ENCODE measurements around the gene LCE1F.

LCE1F gene

DNA sequence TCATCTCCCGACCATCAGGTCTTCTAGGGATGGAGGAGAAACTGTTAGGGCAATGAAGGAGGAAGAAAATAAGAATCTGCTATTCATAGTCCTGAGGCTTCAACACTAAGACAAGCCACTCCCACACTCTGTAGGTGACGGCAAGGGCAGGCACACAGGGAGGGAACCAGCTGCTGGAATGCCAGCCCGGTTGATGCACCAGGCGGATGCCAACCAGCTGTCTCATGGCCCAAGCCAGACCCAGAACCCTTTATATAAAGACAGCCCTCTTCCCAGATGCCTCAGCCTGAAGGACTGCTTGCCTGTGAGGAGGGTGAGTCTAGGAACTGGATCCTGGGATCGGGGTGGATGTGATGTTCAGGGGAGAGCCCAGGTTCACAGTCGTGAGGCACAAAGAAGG lies 17.2 kb upstream of the LCE1F start, which contains the start of gene KPRP:
KPRP (plus strand) TSS at position 279 of the 400 bp plus-strand sequence. CDS start 1,564 bp downstream, outside the sequence.
- no peak for DNase-seq (ENCODE audit: extremely low read depth, low read depth)
- TF ChIP-seq, protein P1, sequence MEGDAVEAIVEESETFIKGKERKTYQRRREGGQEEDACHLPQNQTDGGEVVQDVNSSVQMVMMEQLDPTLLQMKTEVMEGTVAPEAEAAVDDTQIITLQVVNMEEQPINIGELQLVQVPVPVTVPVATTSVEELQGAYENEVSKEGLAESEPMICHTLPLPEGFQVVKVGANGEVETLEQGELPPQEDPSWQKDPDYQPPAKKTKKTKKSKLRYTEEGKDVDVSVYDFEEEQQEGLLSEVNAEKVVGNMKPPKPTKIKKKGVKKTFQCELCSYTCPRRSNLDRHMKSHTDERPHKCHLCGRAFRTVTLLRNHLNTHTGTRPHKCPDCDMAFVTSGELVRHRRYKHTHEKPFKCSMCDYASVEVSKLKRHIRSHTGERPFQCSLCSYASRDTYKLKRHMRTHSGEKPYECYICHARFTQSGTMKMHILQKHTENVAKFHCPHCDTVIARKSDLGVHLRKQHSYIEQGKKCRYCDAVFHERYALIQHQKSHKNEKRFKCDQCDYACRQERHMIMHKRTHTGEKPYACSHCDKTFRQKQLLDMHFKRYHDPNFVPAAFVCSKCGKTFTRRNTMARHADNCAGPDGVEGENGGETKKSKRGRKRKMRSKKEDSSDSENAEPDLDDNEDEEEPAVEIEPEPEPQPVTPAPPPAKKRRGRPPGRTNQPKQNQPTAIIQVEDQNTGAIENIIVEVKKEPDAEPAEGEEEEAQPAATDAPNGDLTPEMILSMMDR (IDR thresholded peaks at IDR 0.05; ENCODE audit: low read depth, low read length) = no peak

DNA sequence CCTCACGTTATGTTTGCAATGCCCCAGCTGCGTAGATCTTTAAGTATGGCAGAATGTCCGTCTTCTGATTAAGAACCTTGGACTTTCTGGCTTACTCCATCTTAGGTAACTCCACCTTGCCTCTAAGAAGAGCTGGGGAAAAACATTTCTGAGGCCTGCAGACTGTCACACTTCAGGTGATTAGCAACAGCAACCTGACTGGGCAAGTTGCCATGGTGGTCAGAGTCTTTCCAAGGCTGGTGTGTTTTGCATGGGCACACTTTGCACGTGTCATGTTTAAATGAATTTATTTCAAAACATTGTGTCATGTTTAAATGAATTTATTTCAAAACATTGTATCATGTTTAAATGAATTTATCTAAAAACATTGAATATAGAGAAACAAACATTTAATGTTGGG lies 16.3 kb upstream of the LCE1F start:
- TF ChIP-seq, protein P1 (IDR thresholded peaks at IDR 0.05; ENCODE audit: low read depth, low read length) = no peak
- DNase-seq (ENCODE audit: extremely low read depth, low read depth) = no peak

DNA sequence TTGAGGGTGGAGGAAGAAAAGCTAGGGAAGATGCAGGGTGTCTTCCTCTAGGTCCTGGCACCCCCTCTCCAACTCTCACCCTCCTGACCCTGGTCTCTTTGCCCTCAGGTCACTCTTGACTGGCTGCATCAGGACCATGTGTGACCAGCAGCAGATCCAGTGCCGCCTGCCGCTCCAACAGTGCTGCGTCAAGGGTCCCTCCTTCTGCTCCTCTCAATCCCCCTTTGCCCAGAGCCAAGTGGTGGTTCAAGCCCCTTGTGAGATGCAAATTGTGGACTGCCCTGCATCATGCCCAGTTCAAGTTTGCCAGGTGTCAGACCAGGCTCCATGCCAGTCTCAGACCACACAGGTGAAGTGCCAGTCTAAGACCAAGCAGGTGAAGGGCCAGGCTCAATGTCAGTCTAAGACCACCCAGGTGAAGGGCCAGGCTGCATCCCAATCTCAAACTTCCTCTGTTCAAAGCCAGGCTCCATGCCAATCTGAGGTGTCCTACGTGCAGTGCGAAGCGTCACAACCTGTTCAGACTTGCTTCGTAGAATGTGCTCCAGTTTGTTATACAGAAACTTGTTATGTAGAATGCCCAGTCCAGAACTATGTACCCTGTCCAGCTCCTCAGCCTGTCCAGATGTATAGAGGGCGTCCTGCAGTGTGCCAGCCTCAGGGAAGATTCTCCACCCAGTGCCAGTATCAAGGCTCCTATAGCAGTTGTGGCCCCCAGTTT lies 15.3 kb upstream of the LCE1F start:
- TF ChIP-seq, protein P1 (IDR thresholded peaks at IDR 0.05; ENCODE audit: low read depth, low read length) = no peak

DNA sequence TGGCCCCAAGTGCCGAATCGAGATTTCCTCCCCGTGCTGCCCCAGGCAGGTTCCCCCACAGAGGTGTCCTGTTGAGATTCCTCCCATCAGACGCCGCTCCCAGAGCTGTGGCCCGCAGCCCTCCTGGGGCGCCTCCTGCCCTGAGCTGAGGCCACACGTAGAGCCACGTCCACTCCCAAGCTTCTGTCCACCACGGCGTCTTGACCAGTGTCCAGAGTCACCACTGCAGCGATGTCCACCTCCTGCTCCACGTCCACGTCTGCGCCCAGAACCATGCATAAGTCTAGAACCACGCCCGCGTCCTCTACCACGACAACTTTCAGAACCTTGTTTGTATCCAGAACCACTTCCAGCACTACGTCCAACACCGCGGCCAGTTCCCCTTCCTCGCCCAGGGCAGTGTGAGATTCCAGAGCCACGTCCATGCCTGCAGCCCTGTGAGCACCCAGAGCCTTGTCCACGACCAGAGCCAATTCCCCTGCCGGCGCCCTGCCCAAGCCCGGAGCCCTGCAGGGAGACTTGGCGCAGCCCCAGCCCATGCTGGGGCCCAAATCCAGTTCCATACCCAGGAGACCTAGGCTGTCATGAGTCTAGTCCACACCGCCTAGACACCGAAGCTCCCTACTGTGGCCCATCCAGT lies 14.3 kb upstream of the LCE1F start:
- TF ChIP-seq, protein P1 (IDR thresholded peaks at IDR 0.05; ENCODE audit: low read depth, low read length) = no peak
- DNase-seq (ENCODE audit: extremely low read depth, low read depth) = no peak

More for the DNA sequence above, 15.3 kb upstream of the LCE1F start:
- DNase-seq (ENCODE audit: extremely low read depth, low read depth) = no peak

DNA sequence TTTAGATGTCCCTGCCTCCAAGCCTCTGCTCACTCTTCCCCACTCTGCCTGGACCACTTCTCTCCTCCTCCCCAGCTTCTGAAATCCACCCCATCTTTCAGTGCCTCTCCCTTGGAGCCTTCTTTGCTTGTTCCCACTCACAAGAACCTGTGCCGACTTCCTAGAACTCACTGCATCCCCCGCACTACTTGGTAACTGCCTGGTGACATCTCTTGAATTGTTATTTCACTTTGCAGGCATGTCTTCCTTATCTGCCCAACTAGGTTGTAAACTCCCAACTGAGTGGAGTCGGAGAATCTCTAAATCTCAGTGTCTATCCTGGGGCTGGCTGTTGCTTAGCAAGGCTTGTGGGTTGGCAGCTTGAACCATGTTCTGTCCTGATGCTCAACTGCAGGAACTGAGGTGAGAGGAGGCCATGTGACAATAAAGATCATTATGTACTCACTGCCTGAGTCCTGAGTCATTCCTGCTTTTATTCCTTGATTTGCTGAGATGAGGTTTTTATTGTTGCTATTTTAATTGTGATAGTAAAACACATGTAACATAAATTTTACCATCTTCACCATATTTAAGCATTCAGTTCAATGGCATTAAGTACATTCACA lies 13.2 kb upstream of the LCE1F start:
- DNase-seq (ENCODE audit: extremely low read depth, low read depth) = no peak
- TF ChIP-seq, protein P1 (IDR thresholded peaks at IDR 0.05; ENCODE audit: low read depth, low read length) = no peak

DNA sequence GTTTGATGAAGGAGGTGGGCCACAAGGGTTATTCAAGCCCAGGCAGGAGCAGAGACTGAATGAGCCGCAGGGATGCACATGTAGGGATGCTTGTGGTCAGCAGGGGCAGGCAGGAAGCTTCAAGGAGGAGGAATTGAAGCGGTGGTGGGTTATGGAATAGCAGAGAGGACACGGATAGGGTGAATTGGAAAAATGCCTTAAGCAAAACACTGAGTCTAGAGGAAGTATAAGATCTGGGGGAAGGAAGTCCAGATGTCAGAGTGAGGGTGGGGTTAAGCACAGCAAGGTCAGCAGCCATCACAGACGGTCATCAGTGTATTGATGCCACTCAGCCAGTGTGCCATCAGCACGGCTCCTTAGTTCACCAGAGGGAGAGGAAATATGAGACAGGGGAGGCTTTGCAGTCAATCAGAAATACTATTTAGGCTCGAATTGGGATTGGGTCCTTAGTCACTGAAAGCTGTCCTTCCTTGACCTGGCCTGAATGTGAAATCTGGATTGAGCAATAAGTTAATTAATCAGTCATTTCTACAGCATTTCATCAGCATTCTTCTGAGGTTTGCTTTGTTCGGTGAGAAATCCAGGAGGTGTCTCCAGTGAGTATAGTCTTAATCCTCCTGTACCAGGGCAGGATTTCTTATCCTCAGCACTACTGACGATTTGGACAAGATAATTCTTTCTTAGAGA lies 6.0 kb upstream of the LCE1F start:
- TF ChIP-seq, protein P1 (IDR thresholded peaks at IDR 0.05; ENCODE audit: low read depth, low read length) = peak; percentile 11
- DNase-seq (ENCODE audit: extremely low read depth, low read depth) = peak; percentile 66
